Activated CD8-positive, alpha-beta T cell treated with anti-CD3 and anti-CD28 coated beads, Interleukin-2, amount 10 ng/mL, durations not matched to agents 7 days and 5 days (primary cell): ENCODE results near the gene LRRC74B. TPM values are rescaled to one million over a fixed set of nuclear protein-coding genes. Genes with fewer than 3 reads are reported as not detected.
A peak's percentile ranks its signal among the peaks of the same experiment; 100 is the strongest.
"Not testable (repeated sequence)": the region's sequence is repeated elsewhere in the genome, so short reads cannot be mapped to it uniquely, and the experiment has no call there.

Experiments
- ATAC-seq: fragments of 150-1000 bp; cut with Tn5 transposase; one replicate; pipeline ENCODE4 v1.10.0; 2021; ENCODE audit warnings: moderate library complexity
- CTCF ChIA-PET: fragments of 350-600 bp; sonication (Branson Sonifier 250); formaldehyde crosslinking; loops from one replicate; lab custom pipeline; 2021; ENCODE audit warnings: antibody characterized with exemption; lab: Charles Lee
- POLR2A ChIA-PET: fragments of 350-600 bp; sonication (Branson Sonifier 250); formaldehyde crosslinking; loops from one replicate; lab custom pipeline; 2021; ENCODE audit warnings: antibody characterized with exemption; lab: Charles Lee
- DNase-seq: peaks from one replicate; pipeline ENCODE4 v3.0.0-alpha.2; 2020
- H3K27ac Mint-ChIP-seq: one replicate; pipeline ENCODE4 v1.8.0; 2021; ENCODE audit warnings: mild to moderate bottlenecking, mixed read lengths
- H3K27me3 Mint-ChIP-seq: one replicate; pipeline ENCODE4 v1.8.0; 2021; ENCODE audit warnings: low read depth, mixed read lengths
- H3K36me3 Mint-ChIP-seq: one replicate; pipeline ENCODE4 v1.8.0; 2021; ENCODE audit warnings: low read depth, mixed read lengths
- H3K4me1 Mint-ChIP-seq: one replicate; pipeline ENCODE4 v1.8.0; 2021; ENCODE audit warnings: low read depth, mixed read lengths
- H3K4me3 Mint-ChIP-seq: one replicate; pipeline ENCODE4 v1.8.0; 2021; ENCODE audit warnings: mild to moderate bottlenecking, mixed read lengths
- H3K9me3 Mint-ChIP-seq: one replicate; pipeline ENCODE4 v1.8.0; 2022; ENCODE audit warnings: mixed read lengths; ENCODE audit not compliant: insufficient read depth
- total RNA-seq, 2 experiments: library from RNA; stranded (reverse); gene quantifications; one replicate each; pipeline ENCODE4 v1.2.3, GENCODE V29; 2021

Gene LRRC74B
- total RNA-seq, 2 experiments from 2014 or later, result not detected

GRCh38 chr22:21051831-21052400, 6.2 kb downstream of the LRRC74B start:
- ATAC-seq (no peak), DNase-seq (no peak)
- H3K9me3 Mint-ChIP-seq, result no peaks in the 10 kb centered on the region
- CTCF ChIA-PET, result no interaction called here
- H3K27me3 Mint-ChIP-seq, result peaks cover 6% of the 10 kb centered on the region
- POLR2A ChIA-PET, result interaction anchor here (1.2 kb wide), 1 partner anchor 11 kb away, joined by 3 read pairs; no protein-coding TSS in a partner anchor
- no peak overlapping the region for H3K4me3 Mint-ChIP-seq
- no peak overlapping the region for H3K27ac Mint-ChIP-seq
- H3K4me1 Mint-ChIP-seq, result peaks cover 29% of the 10 kb centered on the region
- no peaks in the 10 kb centered on the region for H3K36me3 Mint-ChIP-seq

- peaks cover 29% of the 10 kb centered on the region for H3K4me1 Mint-ChIP-seq
- H3K9me3 Mint-ChIP-seq, result no peaks in the 10 kb centered on the region
- no peak for DNase-seq
- no peak for ATAC-seq
- no peaks in the 10 kb centered on the region for H3K36me3 Mint-ChIP-seq
- CTCF ChIA-PET, result interaction anchor here (0.6 kb wide), 1 partner anchor 915 kb away, joined by 3 read pairs; no protein-coding TSS in a partner anchor
- H3K27ac Mint-ChIP-seq, result no peak overlapping the region
- POLR2A ChIA-PET, result interaction anchor here (1.2 kb wide), 1 partner anchor 10 kb away, joined by 3 read pairs; no protein-coding TSS in a partner anchor
- H3K4me3 Mint-ChIP-seq, result no peak overlapping the region
- peaks cover 6% of the 10 kb centered on the region for H3K27me3 Mint-ChIP-seq
Observed at GRCh38 chr22:21052715-21053459, 7.1 kb downstream of the LRRC74B start.

GRCh38 chr22:21054046-21054713, 8.4 kb downstream of the LRRC74B start:
- H3K9me3 Mint-ChIP-seq, result no peaks in the 10 kb centered on the region
- ATAC-seq, result no peak
- no peak overlapping the region for H3K27ac Mint-ChIP-seq
- POLR2A ChIA-PET, result no interaction called here
- DNase-seq, result no peak
- no peak overlapping the region for H3K4me3 Mint-ChIP-seq
- CTCF ChIA-PET, result no interaction called here
- peaks cover 6% of the 10 kb centered on the region for H3K27me3 Mint-ChIP-seq
- no peaks in the 10 kb centered on the region for H3K36me3 Mint-ChIP-seq
- H3K4me1 Mint-ChIP-seq, result peaks cover 29% of the 10 kb centered on the region

GRCh38 chr22:21054714-21055563, 9.2 kb downstream of the LRRC74B start:
- no peaks in the 10 kb centered on the region for H3K36me3 Mint-ChIP-seq
- H3K4me1 Mint-ChIP-seq, result peaks cover 29% of the 10 kb centered on the region
- no peak overlapping the region for H3K4me3 Mint-ChIP-seq
- peaks cover 6% of the 10 kb centered on the region for H3K27me3 Mint-ChIP-seq
- no peaks in the 10 kb centered on the region for H3K9me3 Mint-ChIP-seq
- POLR2A ChIA-PET, result interaction anchor here (1.0 kb wide), 1 partner anchor 10 kb away, joined by 4 read pairs; the partner anchor contains the start of gene LRRC74B
- peak; percentile 8 for ATAC-seq
- CTCF ChIA-PET, result no interaction called here
- no peak for DNase-seq
- no peak overlapping the region for H3K27ac Mint-ChIP-seq

GRCh38 chr22:21055564-21055834, 9.8 kb downstream of the LRRC74B start:
- ATAC-seq (peak; percentile 10), DNase-seq (no peak)
- Mint-ChIP-seq H3K4me3 (no peak overlapping the region), H3K36me3 (no peaks in the 10 kb centered on the region), H3K27me3 (peaks cover 6% of the 10 kb centered on the region), H3K9me3 (no peaks in the 10 kb centered on the region), H3K4me1 (peaks cover 29% of the 10 kb centered on the region), H3K27ac (no peak overlapping the region)
- CTCF ChIA-PET, result no interaction called here
- POLR2A ChIA-PET, result interaction anchor here (1.0 kb wide), 1 partner anchor 10 kb away, joined by 4 read pairs; the partner anchor contains the start of gene LRRC74B

- POLR2A ChIA-PET, result interaction anchor here (1.0 kb wide), 1 partner anchor 11 kb away, joined by 4 read pairs; the partner anchor contains the start of gene LRRC74B
- Mint-ChIP-seq H3K27ac (peak overlapping the region; percentile 15), H3K4me3 (no peak overlapping the region), H3K27me3 (peaks cover 6% of the 10 kb centered on the region), H3K36me3 (no peaks in the 10 kb centered on the region), H3K9me3 (no peaks in the 10 kb centered on the region), H3K4me1 (peaks cover 29% of the 10 kb centered on the region)
- DNase-seq (no peak), ATAC-seq (peak; percentile 48)
- CTCF ChIA-PET, result interaction anchor here (1.0 kb wide), 1 partner anchor 35 kb away, joined by 4 read pairs; no protein-coding TSS in a partner anchor
Observed at GRCh38 chr22:21055880-21056319, 10.2 kb downstream of the LRRC74B start.

GRCh38 chr22:21060363-21060762, 14.6 kb downstream of the LRRC74B start:
- H3K4me1 Mint-ChIP-seq, result peaks cover 16% of the 10 kb centered on the region
- not testable (repeated sequence) for ATAC-seq

GRCh38 chr22:21061660-21062321, 16.0 kb downstream of the LRRC74B start:
- POLR2A ChIA-PET, result interaction anchor here (1.1 kb wide), 1 partner anchor 9 kb away, joined by 3 read pairs; no protein-coding TSS in a partner anchor

More at GRCh38 chr22:21060363-21060762, 14.6 kb downstream of the LRRC74B start:
- H3K27ac Mint-ChIP-seq, CTCF ChIA-PET, H3K4me3 Mint-ChIP-seq, POLR2A ChIA-PET, H3K36me3 Mint-ChIP-seq, H3K9me3 Mint-ChIP-seq, DNase-seq, H3K27me3 Mint-ChIP-seq: not testable (repeated sequence)

GRCh38 chr22:21064425-21064824, 18.7 kb downstream of the LRRC74B start:
- POLR2A ChIA-PET, ATAC-seq, H3K27ac Mint-ChIP-seq, H3K27me3 Mint-ChIP-seq, H3K4me1 Mint-ChIP-seq, CTCF ChIA-PET, H3K4me3 Mint-ChIP-seq, H3K36me3 Mint-ChIP-seq, DNase-seq, H3K9me3 Mint-ChIP-seq: not testable (repeated sequence)

More at GRCh38 chr22:21061660-21062321, 16.0 kb downstream of the LRRC74B start:
- ATAC-seq, DNase-seq, H3K4me1 Mint-ChIP-seq, H3K4me3 Mint-ChIP-seq, H3K9me3 Mint-ChIP-seq, CTCF ChIA-PET, H3K27ac Mint-ChIP-seq, H3K36me3 Mint-ChIP-seq, H3K27me3 Mint-ChIP-seq: not testable (repeated sequence)

GRCh38 chr22:21064917-21065864, 19.4 kb downstream of the LRRC74B start:
- ChIA-PET CTCF (no interaction called here), POLR2A (interaction anchor here (0.7 kb wide), 1 partner anchor 62 kb away, joined by 7 read pairs; no protein-coding TSS in a partner anchor)
- Mint-ChIP-seq H3K9me3 (no peaks in the 10 kb centered on the region), H3K4me3 (no peak overlapping the region), H3K36me3 (no peaks in the 10 kb centered on the region), H3K4me1 (peaks cover 8% of the 10 kb centered on the region), H3K27ac (no peak overlapping the region), H3K27me3 (peaks cover 6% of the 10 kb centered on the region)
- DNase-seq (no peak), ATAC-seq (no peak)
